HFF-Myc (cell line): ENCODE measurements around the gene POLN.

Source experiments
- DNase-seq: peaks from one replicate; pipeline ENCODE4 v3.0.0-alpha.2; 2011; ENCODE audit warnings: low read depth; ENCODE audit errors: extremely low read depth
- H3K4me3 ChIP-seq: replicated peaks from 2 replicates; pipeline ENCODE4 v1.5.1; 2011; ENCODE audit warnings: low read depth, mild to moderate bottlenecking, control low read depth, low read length
- CTCF ChIP-seq: IDR thresholded peaks from 2 replicates; pipeline ENCODE4 v1.5.1; 2012; ENCODE audit warnings: mild to moderate bottlenecking, low read depth, low read length, control low read depth; ENCODE audit errors: missing control alignments

POLN gene

GRCh38 chr4:2249526-2250356 lies 7.8 kb upstream of the POLN start:
- H3K4me3 ChIP-seq: no peak overlapping the region
- no peak for DNase-seq
- no peak for TF ChIP-seq CTCF

GRCh38 chr4:2248821-2249261 lies 6.9 kb upstream of the POLN start:
- no peak overlapping the region for H3K4me3 ChIP-seq
- TF ChIP-seq CTCF: no peak
- no peak for DNase-seq

GRCh38 chr4:2248044-2248780 lies 6.3 kb upstream of the POLN start:
- DNase-seq: no peak
- TF ChIP-seq CTCF: no peak
- no peak overlapping the region for H3K4me3 ChIP-seq

- DNase-seq: no peak
- H3K4me3 ChIP-seq: no peak overlapping the region
- TF ChIP-seq CTCF: no peak
These were observed 5.5 kb upstream of the POLN start for GRCh38 chr4:2247128-2248043.

- DNase-seq: no peak
- H3K4me3 ChIP-seq: no peak overlapping the region
- TF ChIP-seq CTCF: no peak
These were observed 4.6 kb upstream of the POLN start for GRCh38 chr4:2246384-2247127.

- DNase-seq: no peak
- no peak for TF ChIP-seq CTCF
- no peak overlapping the region for H3K4me3 ChIP-seq
These were observed 3.9 kb upstream of the POLN start for GRCh38 chr4:2245787-2246275.
